Measurements from ENCODE around the gene RAPGEF1.

The RAPGEF1 gene

GRCh38 chr9:131639769-131640437 lies 100.0 kb downstream of the RAPGEF1 start:
- no peak overlapping the region for H3K4me3 ChIP-seq (ENCODE audit: low read length)
- no peak for DNase-seq (ENCODE audit: low read depth, low spot score)

DNA sequence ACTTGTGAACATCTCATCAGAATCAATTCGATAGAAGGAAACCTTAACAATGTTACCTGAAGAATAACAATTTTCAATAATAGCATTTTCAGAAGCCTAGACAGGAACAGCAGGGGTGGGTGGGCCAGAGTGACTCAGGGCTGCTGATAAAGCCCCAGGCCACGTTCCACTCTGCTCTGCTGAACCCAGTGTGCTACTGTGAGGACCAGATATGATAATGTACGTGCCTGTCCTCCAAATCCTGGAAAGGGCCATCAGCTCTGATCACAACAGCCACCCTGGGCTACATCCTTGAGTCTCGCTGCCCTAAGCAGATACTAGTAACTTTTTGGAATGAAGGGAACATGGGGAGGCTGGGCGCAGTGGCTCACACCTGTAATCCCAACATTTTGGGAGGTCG lies 103.3 kb downstream of the RAPGEF1 start:
- DNase-seq (ENCODE audit: low read depth, low spot score) = no peak
- no peak overlapping the region for H3K4me3 ChIP-seq (ENCODE audit: low read length)

- no peak overlapping the region for H3K4me3 ChIP-seq (ENCODE audit: low read length)
- DNase-seq (ENCODE audit: low read depth, low spot score) = no peak
These were observed 104.0 kb downstream of the RAPGEF1 start for GRCh38 chr9:131635892-131636291.

DNA sequence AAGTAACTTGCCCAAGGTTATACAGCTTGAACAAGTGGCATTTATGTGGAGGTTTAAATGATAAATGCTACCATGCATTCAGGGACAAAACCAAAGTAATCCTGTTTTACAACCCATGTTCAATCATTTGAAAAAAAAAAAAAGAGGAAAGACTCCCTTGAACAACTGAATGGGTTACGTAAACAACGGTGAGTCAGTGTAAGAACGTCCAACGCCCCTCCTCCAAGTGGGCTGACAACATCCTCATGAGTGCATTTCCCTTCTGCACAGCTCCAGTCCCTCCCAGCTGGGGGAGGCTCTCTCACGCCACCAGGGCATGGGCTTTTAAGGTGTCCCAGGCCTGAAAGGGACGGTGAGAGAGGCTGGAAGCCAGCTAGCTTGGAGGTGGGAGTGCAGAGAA lies 104.6 kb downstream of the RAPGEF1 start:
- no peak for DNase-seq (ENCODE audit: low read depth, low spot score)
- no peak overlapping the region for H3K4me3 ChIP-seq (ENCODE audit: low read length)

DNA sequence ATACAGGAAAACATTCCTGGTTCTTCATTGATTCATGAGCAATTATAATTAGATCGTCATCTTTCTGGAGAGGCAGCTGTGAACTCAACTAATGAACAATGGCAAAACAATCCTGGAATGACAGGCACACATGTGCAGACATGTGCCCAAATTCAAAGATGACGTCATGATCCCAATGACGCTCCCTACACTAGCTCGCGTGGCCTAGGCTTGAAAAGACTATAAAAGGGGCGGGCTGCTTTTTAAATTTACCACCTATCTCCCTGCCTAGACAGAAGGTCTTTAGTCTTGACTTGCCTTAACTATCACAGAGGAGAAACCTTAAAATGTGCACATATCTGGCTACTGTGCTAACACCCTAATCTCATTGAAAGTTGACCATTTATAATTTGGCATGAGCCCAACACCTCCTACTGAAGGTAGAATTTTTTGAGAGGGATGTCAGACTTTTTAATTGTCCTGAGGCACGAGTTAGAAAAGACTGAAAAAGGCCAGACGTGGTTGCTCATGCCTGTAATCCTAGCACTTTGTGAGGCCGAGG lies 106.3 kb downstream of the RAPGEF1 start:
- H3K4me3 ChIP-seq (ENCODE audit: low read length) = no peak overlapping the region
- DNase-seq (ENCODE audit: low read depth, low spot score) = no peak

DNA sequence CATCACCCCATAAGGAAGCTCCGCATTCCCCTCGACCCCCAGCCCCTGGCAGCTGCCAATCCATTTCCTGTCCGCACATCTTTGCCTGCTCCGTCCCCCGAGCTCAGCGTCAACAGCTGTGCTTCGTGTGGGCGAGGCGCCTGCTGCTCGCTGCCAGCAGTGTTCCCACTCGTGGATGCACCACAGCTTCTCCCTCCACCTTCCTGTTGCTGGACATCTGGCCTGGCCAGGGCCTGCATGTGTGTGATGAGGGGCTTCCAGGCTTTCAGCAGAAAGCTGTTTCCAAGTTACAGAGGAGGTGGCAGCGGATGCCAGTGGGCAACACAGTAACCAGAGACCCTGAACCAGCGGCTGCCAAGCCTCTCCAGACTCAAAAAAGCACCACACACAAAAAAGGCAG lies 108.6 kb downstream of the RAPGEF1 start:
- H3K4me3 ChIP-seq (ENCODE audit: low read length) = no peak overlapping the region
- no peak for DNase-seq (ENCODE audit: low read depth, low spot score)

- DNase-seq (ENCODE audit: low read depth, low spot score) = no peak
- H3K4me3 ChIP-seq (ENCODE audit: low read length) = no peak overlapping the region
These were observed 109.6 kb downstream of the RAPGEF1 start for GRCh38 chr9:131630205-131630831.

DNA sequence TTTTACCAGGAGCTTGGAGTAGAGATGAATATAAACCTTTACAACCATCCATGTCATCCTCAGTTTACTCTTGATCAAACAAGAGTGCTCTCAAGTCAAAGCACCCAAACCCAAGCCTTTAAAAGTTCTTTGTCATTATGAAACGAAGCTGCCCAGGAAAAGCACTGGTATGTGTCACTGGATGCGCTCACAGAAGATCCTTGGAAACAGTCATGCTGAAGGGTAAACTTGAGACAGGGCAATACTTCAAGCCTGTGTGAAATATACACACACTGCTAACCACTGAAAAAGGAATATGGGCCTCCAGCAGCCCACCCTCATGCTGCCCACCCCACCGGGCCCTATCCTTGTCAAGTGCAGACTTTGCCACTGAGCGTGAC lies 110.1 kb downstream of the RAPGEF1 start:
- no peak for DNase-seq (ENCODE audit: low read depth, low spot score)
- H3K4me3 ChIP-seq (ENCODE audit: low read length) = no peak overlapping the region

- no peak overlapping the region for H3K4me3 ChIP-seq (ENCODE audit: low read length)
- DNase-seq (ENCODE audit: low read depth, low spot score) = no peak
These were observed 110.7 kb downstream of the RAPGEF1 start for GRCh38 chr9:131629226-131629500.

DNA sequence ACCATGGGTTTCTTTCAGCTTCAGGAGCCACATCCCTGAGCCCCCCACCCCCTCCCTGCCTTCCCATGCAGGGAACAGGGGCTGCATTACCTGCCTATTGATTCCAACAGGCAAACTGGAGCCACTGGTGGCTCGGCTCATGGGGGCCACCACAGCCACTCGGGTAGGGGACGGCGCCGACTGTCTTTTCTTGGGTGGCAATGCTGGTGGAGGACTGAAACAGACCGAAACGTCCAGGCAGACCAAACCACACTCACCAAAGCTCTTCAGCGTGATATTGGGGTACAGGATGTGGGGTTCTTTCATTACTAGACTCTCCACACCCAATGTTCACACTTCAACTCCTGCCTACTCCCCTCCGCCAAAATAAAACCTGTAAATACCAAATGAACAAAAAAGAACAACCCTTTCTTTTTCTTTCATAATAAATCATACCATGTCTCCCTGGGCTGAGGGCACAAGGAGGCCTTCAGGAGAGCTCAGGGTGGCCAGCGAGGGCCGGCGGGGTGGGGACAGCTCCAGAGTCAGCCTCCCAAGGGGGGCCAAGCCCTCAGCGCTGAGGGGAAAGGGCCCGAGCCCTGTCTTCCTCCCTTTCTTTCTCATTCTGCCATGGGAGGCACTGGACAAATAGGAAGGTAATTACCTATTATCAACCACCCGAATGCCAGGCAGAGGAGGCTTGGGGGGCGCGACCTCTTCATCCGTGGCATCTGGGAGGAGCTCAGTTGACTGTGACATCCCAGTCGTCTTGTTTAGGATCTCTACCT lies 111.2 kb downstream of the RAPGEF1 start:
- DNase-seq (ENCODE audit: low read depth, low spot score) = no peak
- H3K4me3 ChIP-seq (ENCODE audit: low read length) = no peak overlapping the region

DNA sequence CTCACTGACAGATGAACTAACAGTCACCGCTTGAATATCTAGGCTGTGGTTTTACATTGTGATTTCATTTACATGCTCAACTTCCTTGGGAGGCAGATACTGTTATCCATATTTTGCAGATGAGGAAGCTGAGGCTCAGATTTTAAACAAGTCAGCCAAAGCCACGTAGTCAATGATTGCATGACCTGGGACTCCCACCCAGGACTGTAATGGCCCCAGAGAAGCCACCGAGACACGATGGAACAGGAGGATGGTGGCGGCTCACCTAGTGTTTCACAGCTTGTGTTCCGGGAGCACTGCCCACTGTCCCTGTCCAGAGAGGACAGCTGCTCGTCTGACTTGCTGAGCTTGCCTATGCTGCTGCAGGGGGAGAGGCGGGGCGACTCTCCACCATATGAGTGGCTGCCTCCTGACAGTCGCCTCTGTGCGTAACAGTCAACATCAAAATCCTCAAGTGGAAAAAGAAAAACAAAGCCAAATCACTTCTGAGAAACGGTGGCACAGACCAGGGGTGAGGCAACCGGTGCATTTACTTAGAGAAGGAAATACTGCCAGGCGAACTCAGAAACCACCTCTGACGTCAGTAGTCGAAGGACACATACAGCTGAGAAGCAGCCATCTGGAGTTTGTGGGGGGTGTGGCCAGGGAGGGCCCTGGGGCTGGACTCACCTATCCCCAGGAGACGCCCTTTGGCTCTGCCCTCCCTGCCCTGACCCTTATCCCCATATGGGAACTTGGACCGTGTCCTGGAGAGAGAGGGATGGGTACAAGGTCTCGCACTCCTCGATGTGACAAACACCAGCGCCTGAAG lies 112.0 kb downstream of the RAPGEF1 start:
- DNase-seq (ENCODE audit: low read depth, low spot score) = no peak
- no peak overlapping the region for H3K4me3 ChIP-seq (ENCODE audit: low read length)

- no peak overlapping the region for H3K4me3 ChIP-seq (ENCODE audit: low read length)
- DNase-seq (ENCODE audit: low read depth, low spot score) = no peak
These were observed 112.6 kb downstream of the RAPGEF1 start for GRCh38 chr9:131627326-131627647.

GRCh38 chr9:131625790-131626670 lies 113.8 kb downstream of the RAPGEF1 start:
- no peak overlapping the region for H3K4me3 ChIP-seq (ENCODE audit: low read length)
- DNase-seq (ENCODE audit: low read depth, low spot score) = no peak

DNA sequence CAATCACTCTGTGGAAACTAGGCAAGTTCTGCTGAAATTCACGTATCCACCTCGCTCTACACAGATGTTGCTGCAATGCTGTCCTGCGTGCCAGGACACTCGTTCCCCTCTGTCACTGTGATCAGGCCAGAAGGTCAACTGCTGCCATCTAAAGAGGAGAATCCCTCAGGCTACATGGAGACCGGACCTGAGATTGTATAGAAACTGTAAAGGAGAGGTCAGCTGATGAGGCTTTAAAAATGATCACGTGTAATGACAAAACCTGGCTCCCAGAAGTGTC lies 114.4 kb downstream of the RAPGEF1 start:
- DNase-seq (ENCODE audit: low read depth, low spot score) = no peak

DNA sequence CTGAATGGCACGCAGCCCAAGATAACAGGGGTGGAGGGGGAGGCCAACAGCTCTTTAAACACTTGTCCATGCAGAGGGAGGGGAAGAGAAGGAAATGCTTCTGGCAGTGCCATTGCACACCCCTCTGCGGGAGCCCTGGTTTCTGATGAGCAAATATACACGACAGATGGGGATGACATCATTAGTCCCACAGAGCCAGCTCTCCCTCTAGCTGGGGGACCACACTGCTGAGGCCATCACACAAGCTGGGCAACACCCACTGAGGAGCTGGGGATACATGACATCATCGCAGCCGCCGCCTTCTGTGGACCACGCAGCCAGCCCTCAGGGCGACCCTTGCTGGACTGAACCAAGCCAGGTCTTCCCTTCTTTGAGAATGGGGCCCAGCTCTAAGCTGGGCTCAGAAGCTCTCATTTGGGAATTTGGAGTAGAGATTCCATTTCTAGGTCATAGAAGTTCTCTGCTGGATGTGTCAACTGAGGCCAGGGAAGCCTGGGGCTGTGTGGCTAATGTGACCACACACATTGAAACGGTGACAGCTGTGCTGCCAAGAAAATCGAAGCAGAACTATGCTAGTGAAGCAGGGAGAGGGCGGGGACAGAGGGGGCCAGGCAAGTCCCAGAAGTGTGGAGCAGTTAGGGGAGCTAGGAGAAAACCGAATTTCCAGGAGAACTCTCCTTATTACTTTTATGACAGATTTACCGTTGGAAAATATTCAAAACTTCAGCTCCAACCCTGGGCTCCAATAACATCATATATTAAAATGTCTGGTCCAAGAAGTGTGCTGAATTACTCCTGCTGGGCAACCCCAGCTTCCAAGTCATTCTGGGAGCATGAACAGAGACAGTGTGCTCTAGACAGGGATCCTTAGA lies 115.0 kb downstream of the RAPGEF1 start:
- no peak for DNase-seq (ENCODE audit: low read depth, low spot score)
- no peak overlapping the region for H3K4me3 ChIP-seq (ENCODE audit: low read length)

More for the DNA sequence above, 114.4 kb downstream of the RAPGEF1 start:
- no peak overlapping the region for H3K4me3 ChIP-seq (ENCODE audit: low read length)

DNA sequence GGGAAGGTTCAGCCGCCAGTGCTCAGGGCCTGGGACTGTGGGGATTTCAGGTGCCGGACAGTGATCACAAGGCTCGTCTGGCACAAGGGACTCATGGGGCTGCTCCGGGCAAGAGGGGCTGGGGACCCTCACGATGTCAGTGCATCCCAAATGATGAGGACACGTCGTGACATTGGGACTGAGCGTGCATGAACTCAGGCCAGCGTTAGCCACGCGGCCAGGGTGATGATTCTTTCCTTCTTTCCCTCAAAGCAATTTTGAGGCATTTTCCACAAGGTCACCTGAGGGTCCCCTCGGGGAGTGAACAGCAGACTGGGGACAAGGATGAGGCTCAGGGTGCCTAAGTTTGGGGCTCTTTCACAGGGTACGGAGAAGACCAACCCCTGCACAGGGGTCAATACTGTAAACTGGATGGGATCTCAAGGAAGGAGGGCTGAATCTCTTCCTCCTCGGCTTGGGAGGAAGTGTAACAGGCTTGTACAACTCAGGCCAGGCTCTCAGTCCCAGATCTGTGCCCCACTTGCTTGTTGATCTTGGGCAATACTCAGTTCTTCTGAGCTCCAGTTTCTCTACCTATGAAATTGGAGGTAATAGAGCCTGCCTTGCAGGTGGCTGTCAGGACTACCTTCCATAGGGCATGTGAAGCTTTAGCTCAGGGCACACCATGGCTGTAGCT lies 116.1 kb downstream of the RAPGEF1 start:
- no peak overlapping the region for H3K4me3 ChIP-seq (ENCODE audit: low read length)
- DNase-seq (ENCODE audit: low read depth, low spot score) = no peak

DNA sequence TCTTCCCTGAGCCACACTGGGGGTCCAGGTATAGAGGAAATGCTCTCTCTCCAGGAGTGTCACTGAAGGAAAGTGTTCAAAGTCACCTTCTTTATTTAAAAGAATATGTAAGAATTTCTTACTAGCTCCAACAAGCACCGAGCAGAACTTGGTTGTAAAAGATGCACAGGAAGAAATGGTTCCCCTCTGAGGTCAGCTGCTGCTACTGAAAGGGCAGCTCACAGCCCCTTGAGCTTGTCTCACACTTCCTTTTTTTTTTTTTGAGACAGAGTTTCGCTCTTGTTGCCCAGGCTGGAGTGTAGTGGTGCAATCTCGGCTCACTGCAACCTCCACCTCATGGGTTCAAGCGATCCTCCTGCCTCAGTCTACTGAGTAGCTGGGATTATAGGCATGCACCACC lies 117.4 kb downstream of the RAPGEF1 start:
- DNase-seq (ENCODE audit: low read depth, low spot score) = no peak
- H3K4me3 ChIP-seq (ENCODE audit: low read length) = no peak overlapping the region
